Measurements from ENCODE around the gene ANXA11. TPM values are rescaled to one million over a fixed set of nuclear protein-coding genes. Genes with fewer than 3 reads are reported as not detected.
A peak's percentile ranks its signal among the peaks of the same experiment; 100 is the strongest.
"Not testable (repeated sequence)": the region's sequence is repeated elsewhere in the genome, so short reads cannot be mapped to it uniquely, and the experiment has no call there.

The ANXA11 gene
- total RNA-seq, 1 experiment from 2014 or later, result 181 TPM

DNA sequence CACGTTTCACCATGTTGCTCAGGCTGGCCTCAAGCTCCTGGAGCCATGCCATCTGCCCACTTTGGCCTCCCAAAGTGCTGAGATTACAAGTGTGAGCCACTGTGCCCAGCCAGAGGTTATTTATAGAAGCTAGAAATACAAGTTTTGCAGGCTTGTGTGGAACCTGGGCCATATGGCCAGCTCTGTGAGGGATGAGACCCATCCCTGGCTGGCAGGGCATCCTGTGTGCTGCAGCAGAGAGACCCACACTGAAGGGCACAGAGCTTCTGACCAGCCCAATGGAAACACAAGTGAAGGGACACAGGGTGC lies 48.6 kb upstream of the ANXA11 start:
- H3K4me3 ChIP-seq (replicated peaks in 1 of 2; ENCODE audit: low read depth in 1 of 2, low read length in 2 of 2); POLR2A ChIA-PET; H2AFZ ChIP-seq (ENCODE audit: low read depth, low read length, poor library complexity, severe bottlenecking); DNase-seq (ENCODE audit: low read depth, low spot score); H4K20me1 ChIP-seq (ENCODE audit: insufficient read depth); CTCF ChIA-PET; BruUV-seq (replicated peaks); H3K4me1 ChIP-seq (ENCODE audit: control insufficient read depth in 1 of 2, insufficient read depth in 2 of 2, low read length in 2 of 2); H3K27me3 ChIP-seq (ENCODE audit: insufficient read depth, low read length); H3K36me3 ChIP-seq (ENCODE audit: control insufficient read depth in 1 of 2, insufficient read depth in 2 of 2, low read length in 2 of 2); H3K27ac ChIP-seq (ENCODE audit: low read depth, low read length); ATAC-seq; H3K9me2 ChIP-seq (ENCODE audit: insufficient read depth); RAD21 ChIA-PET (ENCODE audit: low non-redundant PET in 1 of 2, low total read pairs in 2 of 2, uncharacterized antibody in 2 of 2, unreplicated experiment in 2 of 2); H3K9me3 ChIP-seq (ENCODE audit: control insufficient read depth in 1 of 2, insufficient read depth in 1 of 2, low read depth in 1 of 2, low read length in 2 of 2); H3K9ac ChIP-seq (ENCODE audit: low read length); H3K79me2 ChIP-seq (ENCODE audit: insufficient read depth, low read length): not testable (repeated sequence)
- intact Hi-C loops (cut with micrococcal nuclease), result loop anchor here (10.0 kb wide), 3 partner anchors 199 to 281 kb away; partner anchors contain the start of gene SH2D4B
- peak overlapping the region; percentile 7; the same call in 1 of the 2 replicates for H3K4me2 ChIP-seq (ENCODE audit: low read length)

DNA sequence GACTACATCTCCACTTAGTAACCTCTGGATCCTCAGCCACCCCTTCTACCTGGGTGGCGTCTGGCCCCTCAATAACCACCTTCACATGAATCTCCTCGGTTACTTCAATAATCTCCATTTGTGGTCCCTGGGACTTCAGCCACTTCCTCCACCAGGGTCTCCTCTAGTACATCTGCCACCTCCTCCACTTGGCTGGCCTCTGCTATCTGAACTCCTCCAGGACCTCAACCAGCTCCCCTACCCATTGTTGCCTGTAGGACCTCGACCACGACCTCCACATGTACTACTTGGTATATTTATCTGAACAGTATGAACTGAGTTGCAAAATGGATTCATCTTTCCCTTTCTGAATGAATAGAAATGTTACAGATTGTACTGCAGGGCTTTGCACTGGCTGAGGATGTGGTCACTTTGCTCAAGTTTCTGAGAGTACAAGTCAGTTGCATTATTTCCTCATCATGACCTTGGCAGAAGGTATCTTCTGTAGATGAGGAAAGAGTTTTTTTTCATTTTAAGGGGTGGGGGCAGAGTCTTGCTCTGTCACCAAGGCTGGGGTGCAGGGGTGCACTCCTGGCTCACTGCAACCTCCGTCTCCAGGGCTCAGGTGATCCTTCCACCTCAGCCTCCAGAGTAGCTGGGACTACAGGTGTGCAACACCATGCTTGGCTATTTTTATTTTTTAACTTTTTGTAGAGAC lies 48.1 kb upstream of the ANXA11 start:
- no peak overlapping the region for H3K27ac ChIP-seq (ENCODE audit: low read depth, low read length)
- no peak overlapping the region for H3K4me3 ChIP-seq (replicated peaks in 1 of 2; ENCODE audit: low read depth in 1 of 2, low read length in 2 of 2)
- ChIA-PET CTCF (no interaction called here), POLR2A (no interaction called here), RAD21 (ENCODE audit: low non-redundant PET in 1 of 2, low total read pairs in 2 of 2, uncharacterized antibody in 2 of 2, unreplicated experiment in 2 of 2) (no interaction called here)
- H3K27me3 ChIP-seq (ENCODE audit: insufficient read depth, low read length), result no peaks in the 10 kb centered on the region
- no peak overlapping the region for H3K9ac ChIP-seq (ENCODE audit: low read length)
- no peaks in the 10 kb centered on the region for H3K36me3 ChIP-seq (ENCODE audit: control insufficient read depth in 1 of 2, insufficient read depth in 2 of 2, low read length in 2 of 2)
- intact Hi-C loops (cut with micrococcal nuclease), result loop anchor here (10.0 kb wide), 3 partner anchors 199 to 281 kb away; partner anchors contain the start of gene SH2D4B
- H4K20me1 ChIP-seq (ENCODE audit: insufficient read depth), result no peaks in the 10 kb centered on the region
- no peaks in the 10 kb centered on the region for H3K79me2 ChIP-seq (ENCODE audit: insufficient read depth, low read length)
- ATAC-seq (no peak), DNase-seq (ENCODE audit: low read depth, low spot score) (no peak)
- no peak for TF ChIP-seq ZFX (IDR thresholded peaks at IDR 0.05)
- H2AFZ ChIP-seq (ENCODE audit: low read depth, low read length, poor library complexity, severe bottlenecking), result no peak overlapping the region
- no peaks in the 10 kb centered on the region for H3K9me3 ChIP-seq (ENCODE audit: control insufficient read depth in 1 of 2, insufficient read depth in 1 of 2, low read depth in 1 of 2, low read length in 2 of 2)
- peak overlapping the region; percentile 7; the same call in 1 of the 2 replicates for H3K4me2 ChIP-seq (ENCODE audit: low read length)
- peaks cover 3 to 8% of the 10 kb centered on the region in 2 experiments for H3K4me1 ChIP-seq (ENCODE audit: control insufficient read depth in 1 of 2, insufficient read depth in 2 of 2, low read length in 2 of 2)
- no TSS peak for BruUV-seq (replicated peaks)
- H3K9me2 ChIP-seq (ENCODE audit: insufficient read depth), result no peaks in the 10 kb centered on the region

Data from HCT116 (cell line).